HG02763 (cell line): Measurements from ENCODE around the gene GSG1L.

Experiments used
- ATAC-seq: cut with Tn5 transposase; IDR thresholded peaks from one replicate; pipeline ENCODE4 v1.9.1; 2021; ENCODE audit warnings: mild to moderate bottlenecking, moderate library complexity; ENCODE audit not compliant: unreplicated experiment

Gene GSG1L

GRCh38 chr16:28092721-28093384 is 29.3 kb upstream of the GSG1L start:
- no peak for ATAC-seq

DNA sequence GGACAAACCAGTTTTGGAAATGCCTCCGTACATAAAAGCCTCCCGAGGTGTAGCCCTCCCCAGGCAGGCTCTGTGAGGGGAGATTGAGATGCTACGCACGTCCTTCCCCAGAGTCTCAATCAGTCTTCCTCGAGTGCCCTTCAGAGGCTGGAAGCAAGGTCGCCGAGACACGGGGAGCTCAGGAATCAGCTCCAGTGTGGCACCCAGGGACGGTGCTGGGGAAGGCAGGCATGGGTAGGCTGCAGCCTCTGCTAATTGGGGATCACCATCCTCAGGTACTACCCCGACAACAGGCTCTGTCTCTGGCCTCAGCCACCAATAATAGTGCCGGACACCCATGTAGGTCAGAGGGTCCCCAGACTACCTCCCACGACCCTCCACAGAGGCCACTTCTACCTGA is 28.1 kb upstream of the GSG1L start:
- no peak for ATAC-seq

DNA sequence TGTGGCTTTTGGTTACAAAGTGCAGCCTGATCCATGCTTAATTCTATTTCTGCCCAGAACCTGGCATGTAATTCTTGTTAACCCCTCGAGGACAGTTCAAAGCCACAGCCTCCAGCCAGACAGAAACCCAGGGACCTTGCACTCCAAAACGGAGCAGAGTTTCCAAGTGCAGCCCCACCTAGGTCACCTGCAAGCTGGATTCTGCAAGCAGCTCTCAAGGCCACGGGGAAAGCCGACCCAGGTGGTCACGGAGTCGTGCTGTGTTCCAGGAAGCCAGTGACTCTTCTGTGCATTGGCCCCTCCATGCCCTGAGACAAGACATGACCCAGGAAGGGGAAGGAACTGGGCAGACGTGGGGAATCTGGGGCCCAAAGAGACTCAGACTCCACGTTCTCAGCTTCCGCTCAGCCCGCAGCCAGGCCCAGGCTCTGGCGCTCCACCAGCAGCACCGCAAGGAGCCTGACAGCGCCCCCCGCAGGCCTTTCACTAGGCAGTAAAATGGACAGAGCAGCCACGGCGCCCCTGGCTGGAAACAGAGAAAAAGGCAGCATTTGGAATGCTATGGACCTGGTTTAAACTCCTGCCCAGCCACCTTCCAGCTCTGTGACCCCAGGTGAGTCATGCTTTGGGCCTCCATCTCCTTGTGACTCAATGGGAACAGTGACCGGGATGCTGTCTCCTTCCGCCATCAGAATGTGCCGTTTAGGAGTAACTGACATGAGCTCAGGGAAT is 27.3 kb upstream of the GSG1L start:
- no peak for ATAC-seq

DNA sequence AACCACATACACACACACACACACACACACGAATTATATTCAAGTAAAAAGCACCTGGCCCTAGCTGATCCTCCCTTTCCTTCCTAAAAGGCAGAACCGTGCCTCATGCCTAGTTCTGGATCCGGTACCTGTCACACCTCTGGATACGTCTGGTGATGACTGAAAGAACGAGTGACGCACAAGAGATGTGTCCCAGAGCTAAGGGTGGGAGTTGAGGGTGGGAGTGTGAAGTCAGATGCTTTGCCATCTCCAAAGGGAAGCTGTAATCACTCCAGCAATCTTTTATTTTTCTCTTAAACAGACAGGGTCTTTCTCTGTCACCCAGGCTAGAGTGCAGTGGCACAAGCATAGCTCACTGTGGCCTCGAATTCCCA is 26.5 kb upstream of the GSG1L start:
- ATAC-seq = no peak

DNA sequence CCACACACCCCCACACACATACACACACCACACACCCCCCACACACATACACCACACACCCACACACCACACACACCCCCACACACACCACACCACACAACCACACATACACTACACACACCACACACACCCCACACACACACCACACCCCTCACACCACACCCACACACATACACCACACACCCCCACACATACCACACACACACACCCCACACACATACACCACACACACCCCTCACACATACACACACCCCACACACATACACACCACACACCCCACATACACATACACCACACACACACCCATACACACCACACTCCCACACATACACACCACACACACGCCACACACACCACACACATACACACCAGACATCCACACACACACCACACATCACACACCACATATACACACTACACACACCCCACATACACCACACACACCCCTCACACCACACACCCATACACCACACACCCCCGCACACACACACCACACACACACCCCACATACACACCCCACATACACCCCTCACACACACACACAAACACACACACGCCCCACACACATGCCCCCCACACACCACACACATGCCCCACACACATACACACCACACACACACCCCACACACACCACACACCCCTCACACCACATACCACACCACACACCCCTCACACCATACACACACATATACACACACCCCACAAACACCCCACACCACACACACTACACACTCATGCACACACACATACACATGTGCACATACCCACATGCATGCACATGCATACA is 25.9 kb upstream of the GSG1L start:
- no peak for ATAC-seq

- no peak for ATAC-seq
These were observed 24.3 kb upstream of the GSG1L start for GRCh38 chr16:28087675-28088300.

DNA sequence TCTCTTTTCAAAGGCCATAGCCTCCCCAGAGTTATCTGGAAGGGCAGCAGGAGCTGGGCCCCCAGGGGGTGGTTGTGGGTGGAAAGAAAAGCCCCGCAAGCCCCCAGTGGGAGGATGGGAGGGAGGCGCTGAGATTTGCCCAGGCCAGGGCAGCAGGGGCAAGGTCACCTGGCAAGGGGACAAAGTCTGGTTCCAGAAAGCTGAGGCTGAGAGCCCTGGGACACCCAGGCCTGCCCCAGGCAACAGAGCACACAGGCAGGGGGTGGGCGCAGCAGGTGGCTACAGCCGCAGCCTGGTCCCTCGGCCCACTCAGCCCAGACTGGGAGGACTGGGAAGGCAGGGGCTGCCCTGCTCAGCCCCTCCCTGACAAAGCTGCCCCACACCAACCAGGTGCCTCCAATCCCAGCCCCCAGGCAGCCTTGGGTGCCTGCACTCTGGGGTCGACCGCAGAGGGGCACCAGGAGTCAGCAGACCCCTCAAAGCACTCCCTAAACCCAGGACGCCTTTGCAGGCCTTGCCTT is 23.7 kb upstream of the GSG1L start:
- no peak for ATAC-seq

DNA sequence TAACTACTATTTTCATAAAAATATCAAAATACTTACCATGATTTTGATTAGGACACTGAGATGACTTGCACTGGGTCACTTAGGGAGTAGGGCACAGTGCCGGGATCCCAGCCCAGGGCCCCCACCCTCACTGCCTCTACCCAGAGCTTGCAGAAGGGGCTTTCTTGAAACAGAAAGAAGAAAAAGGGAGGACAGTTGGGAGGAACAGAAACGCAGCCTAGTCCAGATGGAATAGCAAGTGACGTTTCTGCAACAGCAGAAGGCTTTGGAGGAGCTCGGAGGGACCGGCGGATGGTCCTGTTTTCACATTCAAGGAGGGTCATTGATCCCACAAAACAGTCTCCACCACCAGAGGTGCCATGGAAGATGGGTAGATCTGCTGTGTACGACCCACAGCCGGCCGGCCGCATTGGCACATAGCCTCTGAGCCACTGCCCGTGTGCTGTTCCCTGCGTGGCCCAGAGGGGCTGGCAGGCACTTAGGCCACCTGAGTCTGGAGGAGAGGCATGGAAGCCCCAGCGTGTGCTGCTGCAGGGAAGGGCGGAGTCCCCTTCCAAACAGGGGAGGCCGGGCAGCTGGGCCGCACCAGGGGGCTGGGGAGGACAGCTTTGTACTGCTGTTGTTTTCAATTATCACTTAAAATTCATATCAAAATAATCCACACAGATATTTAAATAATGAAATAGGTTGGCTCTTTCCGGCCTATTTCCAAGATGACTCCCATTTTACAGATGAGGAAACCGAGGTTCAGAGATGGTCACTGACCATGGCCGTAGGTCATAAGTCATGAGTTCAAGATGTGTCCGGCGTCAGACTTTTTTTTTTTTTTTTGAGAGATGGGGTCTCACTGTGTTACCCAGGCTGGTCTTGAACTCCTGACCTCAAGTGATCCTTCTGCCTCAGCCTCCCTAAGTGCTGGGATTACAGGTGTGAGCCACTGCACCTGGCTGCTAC is 22.9 kb upstream of the GSG1L start:
- ATAC-seq = no peak

GRCh38 chr16:28085389-28086171 is 22.1 kb upstream of the GSG1L start:
- ATAC-seq = no peak

DNA sequence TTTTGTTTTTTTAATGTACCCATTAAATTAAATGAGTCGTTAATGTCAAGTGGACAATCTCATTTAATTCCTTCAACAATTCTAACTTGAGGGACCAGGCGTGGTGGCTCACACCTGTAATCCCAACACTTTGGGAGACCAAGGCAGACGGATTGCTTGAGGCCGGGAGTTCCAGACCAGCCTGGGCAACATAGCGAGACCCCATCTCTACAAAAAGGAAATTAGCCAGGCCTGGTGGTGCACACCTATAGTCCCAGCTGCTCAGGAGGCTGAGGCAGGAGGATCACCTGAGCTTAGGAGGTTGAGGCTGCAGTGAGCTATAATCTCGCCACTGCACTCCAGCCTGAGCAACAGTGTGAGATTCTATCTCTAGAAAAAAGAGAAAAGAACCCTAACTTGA is 20.7 kb upstream of the GSG1L start:
- no peak for ATAC-seq

DNA sequence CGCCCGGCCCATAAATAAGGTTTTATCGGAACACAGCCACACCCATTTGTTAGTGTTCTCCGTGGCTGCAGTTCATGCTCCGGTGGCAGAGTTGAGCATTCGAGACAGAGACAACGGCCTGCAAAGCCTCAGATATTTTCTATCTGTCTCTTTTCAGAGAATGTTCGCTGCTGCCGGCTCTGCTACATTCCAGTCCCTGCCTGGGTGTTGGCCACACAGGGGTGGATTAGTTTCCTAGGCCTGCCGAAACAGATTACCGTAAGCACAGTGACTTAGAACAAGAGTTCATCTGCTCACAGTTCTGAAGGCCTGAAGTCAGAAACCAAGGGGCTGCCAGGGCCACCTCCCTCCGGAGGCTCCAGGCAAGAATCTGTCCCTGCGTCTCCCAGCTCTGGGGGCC is 19.1 kb upstream of the GSG1L start:
- ATAC-seq = no peak

DNA sequence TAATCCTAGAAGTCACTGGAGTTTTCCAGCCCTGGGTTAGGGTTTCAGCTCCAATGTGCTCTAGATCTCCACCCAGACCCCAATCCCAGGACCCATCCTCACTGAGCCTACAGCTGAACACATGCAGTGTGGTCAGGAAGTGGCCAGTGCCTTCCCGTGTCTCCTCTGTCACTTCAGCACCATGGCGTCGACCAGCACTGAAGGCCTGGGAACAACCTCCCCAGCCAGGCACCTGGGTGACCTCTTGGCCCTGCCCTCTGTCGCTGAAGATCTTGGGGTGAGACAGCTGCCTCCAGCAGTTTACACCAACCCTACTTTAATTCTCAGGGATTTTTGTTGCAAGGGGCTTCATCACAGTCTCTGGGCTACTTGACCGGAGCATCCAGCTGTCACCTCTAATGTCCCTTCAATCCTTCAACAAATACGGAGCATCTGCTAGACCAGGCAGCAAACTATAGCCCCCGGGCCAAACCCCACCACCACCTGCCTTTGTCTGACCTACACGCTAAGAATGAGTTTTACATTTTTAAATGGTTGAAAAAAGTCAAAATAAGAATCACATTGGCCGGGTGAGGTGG is 18.0 kb upstream of the GSG1L start:
- ATAC-seq = no peak

GRCh38 chr16:28078261-28078660 is 14.7 kb upstream of the GSG1L start:
- no peak for ATAC-seq

- ATAC-seq = no peak
These were observed 10.3 kb upstream of the GSG1L start for GRCh38 chr16:28073836-28074235.

DNA sequence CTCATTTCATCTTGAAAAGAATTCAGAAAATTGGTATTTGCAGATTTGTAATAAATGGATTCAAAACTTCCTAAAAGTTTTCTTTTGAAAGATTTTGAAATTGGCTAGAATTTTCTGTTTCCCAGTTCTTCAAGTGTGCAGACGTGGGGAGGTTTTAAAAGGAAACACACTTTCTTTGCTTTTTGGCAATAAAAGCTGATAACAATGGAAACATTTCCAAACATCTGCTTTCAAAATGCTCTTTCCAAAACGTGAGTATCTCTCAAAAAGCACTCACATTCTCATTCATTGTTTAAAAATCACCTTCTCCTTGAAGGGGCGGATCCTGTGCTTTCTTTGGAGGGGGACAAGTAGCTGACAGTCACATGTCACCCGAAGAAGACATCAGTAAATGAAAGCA is 8.6 kb upstream of the GSG1L start:
- no peak for ATAC-seq

GRCh38 chr16:28069971-28070794 is 6.7 kb upstream of the GSG1L start:
- no peak for ATAC-seq

DNA sequence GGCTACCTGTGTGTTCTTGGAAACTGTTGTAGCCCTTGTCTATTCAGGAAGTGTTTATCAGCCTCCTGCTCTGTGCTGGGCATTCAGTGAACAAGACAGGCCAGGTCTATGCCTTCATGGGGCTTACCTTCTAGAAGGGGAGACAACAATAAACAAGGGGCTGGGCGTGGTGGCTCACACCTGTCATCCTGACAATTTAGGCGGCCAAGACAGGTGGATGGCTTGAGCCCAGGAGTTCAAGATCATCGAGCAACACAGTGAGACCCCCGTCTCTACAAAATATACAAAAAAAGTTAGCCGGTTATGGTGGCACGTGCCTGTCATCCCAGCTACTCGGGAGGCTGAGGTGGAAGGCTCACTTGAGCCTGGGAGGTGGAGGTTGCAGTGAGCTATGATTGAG is 5.5 kb upstream of the GSG1L start:
- no peak for ATAC-seq
